Measurements from ENCODE around the gene OR51A4.
"Not testable (repeated sequence)": the region's sequence is repeated elsewhere in the genome, so short reads cannot be mapped to it uniquely, and the experiment has no call there.

OR51A4 gene

GRCh38 chr11:4962816-4963215 lies 15.4 kb upstream of the OR51A4 start:
- ATAC-seq (ENCODE audit: insufficient read depth, low read depth) = no peak
- no peak for DNase-seq
- Histone ChIP-seq H3K36me3 (ENCODE audit: insufficient read depth, low read length) (no peaks in the 10 kb centered on the region), H3K9ac (ENCODE audit: low read depth, low read length) (no peak overlapping the region), H3K4me2 (ENCODE audit: insufficient read depth, low read length) (no peak overlapping the region), H2AFZ (ENCODE audit: low read depth, low read length) (no peak overlapping the region), H3K9me3 (ENCODE audit: insufficient read depth, low read length, severe bottlenecking) (no peaks in the 10 kb centered on the region), H4K20me1 (ENCODE audit: insufficient read depth, low read length) (no peaks in the 10 kb centered on the region), H3K4me3 (ENCODE audit: low read depth in 1 of 2, low read length in 2 of 2) (no peak overlapping the region), H3K27me3 (ENCODE audit: insufficient read depth, low read length, poor library complexity) (peaks cover 6% of the 10 kb centered on the region), H3K79me2 (ENCODE audit: insufficient read depth, low read length) (no peaks in the 10 kb centered on the region), H3K27ac (ENCODE audit: low read length) (no peak overlapping the region), H3K4me1 (ENCODE audit: insufficient read depth, low read length) (no peaks in the 10 kb centered on the region)
- no peak for TF ChIP-seq CTCF (IDR thresholded peaks at IDR 0.05; ENCODE audit: borderline replicate concordance, extremely low read depth, low read length, poor library complexity, severe bottlenecking)
- no peak for TF ChIP-seq EZH2 (IDR thresholded peaks at IDR 0.05; ENCODE audit: borderline replicate concordance, low read depth, low read length, severe bottlenecking)

GRCh38 chr11:4960877-4961276 lies 13.5 kb upstream of the OR51A4 start:
- H3K79me2 ChIP-seq (ENCODE audit: insufficient read depth, low read length) = no peaks in the 10 kb centered on the region
- H3K9me3 ChIP-seq (ENCODE audit: insufficient read depth, low read length, severe bottlenecking) = no peaks in the 10 kb centered on the region
- no peaks in the 10 kb centered on the region for H3K4me1 ChIP-seq (ENCODE audit: insufficient read depth, low read length)
- no peaks in the 10 kb centered on the region for H3K27me3 ChIP-seq (ENCODE audit: insufficient read depth, low read length, poor library complexity)
- no peak overlapping the region for H3K4me2 ChIP-seq (ENCODE audit: insufficient read depth, low read length)
- no peaks in the 10 kb centered on the region for H4K20me1 ChIP-seq (ENCODE audit: insufficient read depth, low read length)
- H3K36me3 ChIP-seq (ENCODE audit: insufficient read depth, low read length) = no peaks in the 10 kb centered on the region
- ATAC-seq (ENCODE audit: insufficient read depth, low read depth) = no peak
- H2AFZ ChIP-seq (ENCODE audit: low read depth, low read length) = no peak overlapping the region
- H3K27ac ChIP-seq (ENCODE audit: low read length) = no peak overlapping the region
- no peak overlapping the region for H3K9ac ChIP-seq (ENCODE audit: low read depth, low read length)
- H3K4me3 ChIP-seq (ENCODE audit: low read depth in 1 of 2, low read length in 2 of 2) = no peak overlapping the region
- TF ChIP-seq EZH2 (IDR thresholded peaks at IDR 0.05; ENCODE audit: borderline replicate concordance, low read depth, low read length, severe bottlenecking) (no peak), CTCF (IDR thresholded peaks at IDR 0.05; ENCODE audit: borderline replicate concordance, extremely low read depth, low read length, poor library complexity, severe bottlenecking) (no peak)
- DNase-seq = no peak

- H2AFZ ChIP-seq (ENCODE audit: low read depth, low read length) = no peak overlapping the region
- no peaks in the 10 kb centered on the region for H3K36me3 ChIP-seq (ENCODE audit: insufficient read depth, low read length)
- H3K9ac ChIP-seq (ENCODE audit: low read depth, low read length) = no peak overlapping the region
- H3K9me3 ChIP-seq (ENCODE audit: insufficient read depth, low read length, severe bottlenecking) = no peaks in the 10 kb centered on the region
- no peaks in the 10 kb centered on the region for H4K20me1 ChIP-seq (ENCODE audit: insufficient read depth, low read length)
- no peak overlapping the region for H3K4me3 ChIP-seq (ENCODE audit: low read depth in 1 of 2, low read length in 2 of 2)
- H3K79me2 ChIP-seq (ENCODE audit: insufficient read depth, low read length) = no peaks in the 10 kb centered on the region
- no peak overlapping the region for H3K4me2 ChIP-seq (ENCODE audit: insufficient read depth, low read length)
- H3K27ac ChIP-seq (ENCODE audit: low read length) = no peak overlapping the region
- ATAC-seq (ENCODE audit: insufficient read depth, low read depth) (no peak), DNase-seq (no peak)
- H3K4me1 ChIP-seq (ENCODE audit: insufficient read depth, low read length) = no peaks in the 10 kb centered on the region
- no peak for TF ChIP-seq CTCF (IDR thresholded peaks at IDR 0.05; ENCODE audit: borderline replicate concordance, extremely low read depth, low read length, poor library complexity, severe bottlenecking)
- TF ChIP-seq EZH2 (IDR thresholded peaks at IDR 0.05; ENCODE audit: borderline replicate concordance, low read depth, low read length, severe bottlenecking) = no peak
- H3K27me3 ChIP-seq (ENCODE audit: insufficient read depth, low read length, poor library complexity) = no peaks in the 10 kb centered on the region
Measured at GRCh38 chr11:4957396-4957795, 10.0 kb upstream of the OR51A4 start.

- not testable (repeated sequence) for H3K36me3 ChIP-seq (ENCODE audit: insufficient read depth, low read length); H3K79me2 ChIP-seq (ENCODE audit: insufficient read depth, low read length); H3K27ac ChIP-seq (ENCODE audit: low read length); H4K20me1 ChIP-seq (ENCODE audit: insufficient read depth, low read length); H3K4me1 ChIP-seq (ENCODE audit: insufficient read depth, low read length); H3K27me3 ChIP-seq (ENCODE audit: insufficient read depth, low read length, poor library complexity); H3K4me2 ChIP-seq (ENCODE audit: insufficient read depth, low read length); H2AFZ ChIP-seq (ENCODE audit: low read depth, low read length); H3K9me3 ChIP-seq (ENCODE audit: insufficient read depth, low read length, severe bottlenecking); ATAC-seq (ENCODE audit: insufficient read depth, low read depth); H3K4me3 ChIP-seq (ENCODE audit: low read depth in 1 of 2, low read length in 2 of 2); H3K9ac ChIP-seq (ENCODE audit: low read depth, low read length); DNase-seq
Measured at GRCh38 chr11:4955613-4956012, 8.2 kb upstream of the OR51A4 start, which contains the start of gene OR51A2. TSS of gene OR51A2 (minus strand) at chr11:4955713. CDS start at chr11:4955713, 0 bp downstream.
